ENCODE data around the gene NKAIN1.

The NKAIN1 gene

GRCh38 chr1:31259746-31260145, 20.1 kb upstream of the NKAIN1 start:
- H3K79me2 ChIP-seq (ENCODE audit: insufficient read depth, low read length) = no peaks in the 10 kb centered on the region
- DNase-seq = no peak
- H3K9ac ChIP-seq (ENCODE audit: low read depth, low read length) = no peak overlapping the region
- H3K27me3 ChIP-seq (ENCODE audit: insufficient read depth, low read length, poor library complexity) = no peaks in the 10 kb centered on the region
- H3K36me3 ChIP-seq (ENCODE audit: insufficient read depth, low read length) = peaks cover 67% of the 10 kb centered on the region
- no peak overlapping the region for H3K4me2 ChIP-seq (ENCODE audit: insufficient read depth, low read length)
- H3K27ac ChIP-seq (ENCODE audit: low read length) = no peak overlapping the region
- H4K20me1 ChIP-seq (ENCODE audit: insufficient read depth, low read length) = no peaks in the 10 kb centered on the region
- no peaks in the 10 kb centered on the region for H3K9me3 ChIP-seq (ENCODE audit: insufficient read depth, low read length, severe bottlenecking)
- TF ChIP-seq CTCF (IDR thresholded peaks at IDR 0.05; ENCODE audit: borderline replicate concordance, extremely low read depth, low read length, poor library complexity, severe bottlenecking) (no peak), EZH2 (IDR thresholded peaks at IDR 0.05; ENCODE audit: borderline replicate concordance, low read depth, low read length, severe bottlenecking) (no peak)
- no peak overlapping the region for H3K4me3 ChIP-seq (ENCODE audit: low read depth in 1 of 2, low read length in 2 of 2)
- H2AFZ ChIP-seq (ENCODE audit: low read depth, low read length) = no peak overlapping the region
- H3K4me1 ChIP-seq (ENCODE audit: insufficient read depth, low read length) = no peaks in the 10 kb centered on the region
- no peak for ATAC-seq (ENCODE audit: insufficient read depth, low read depth)

GRCh38 chr1:31258581-31258980, 18.9 kb upstream of the NKAIN1 start:
- no peak for DNase-seq
- no peak overlapping the region for H3K27ac ChIP-seq (ENCODE audit: low read length)

GRCh38 chr1:31257213-31257612, 17.5 kb upstream of the NKAIN1 start:
- H3K36me3 ChIP-seq (ENCODE audit: insufficient read depth, low read length) = peaks cover 48% of the 10 kb centered on the region
- ATAC-seq (ENCODE audit: insufficient read depth, low read depth) = no peak

More at GRCh38 chr1:31258581-31258980, 18.9 kb upstream of the NKAIN1 start:
- no peak overlapping the region for H2AFZ ChIP-seq (ENCODE audit: low read depth, low read length)
- ATAC-seq (ENCODE audit: insufficient read depth, low read depth) = no peak
- H3K79me2 ChIP-seq (ENCODE audit: insufficient read depth, low read length) = no peaks in the 10 kb centered on the region
- no peaks in the 10 kb centered on the region for H3K27me3 ChIP-seq (ENCODE audit: insufficient read depth, low read length, poor library complexity)
- TF ChIP-seq CTCF (IDR thresholded peaks at IDR 0.05; ENCODE audit: borderline replicate concordance, extremely low read depth, low read length, poor library complexity, severe bottlenecking) = no peak
- TF ChIP-seq EZH2 (IDR thresholded peaks at IDR 0.05; ENCODE audit: borderline replicate concordance, low read depth, low read length, severe bottlenecking) = no peak
- no peak overlapping the region for H3K4me2 ChIP-seq (ENCODE audit: insufficient read depth, low read length)
- H4K20me1 ChIP-seq (ENCODE audit: insufficient read depth, low read length) = no peaks in the 10 kb centered on the region
- no peak overlapping the region for H3K4me3 ChIP-seq (ENCODE audit: low read depth in 1 of 2, low read length in 2 of 2)
- no peaks in the 10 kb centered on the region for H3K9me3 ChIP-seq (ENCODE audit: insufficient read depth, low read length, severe bottlenecking)
- no peaks in the 10 kb centered on the region for H3K4me1 ChIP-seq (ENCODE audit: insufficient read depth, low read length)
- H3K9ac ChIP-seq (ENCODE audit: low read depth, low read length) = no peak overlapping the region
- peaks cover 56% of the 10 kb centered on the region for H3K36me3 ChIP-seq (ENCODE audit: insufficient read depth, low read length)

More at GRCh38 chr1:31257213-31257612, 17.5 kb upstream of the NKAIN1 start:
- Histone ChIP-seq H3K4me1 (ENCODE audit: insufficient read depth, low read length) (no peaks in the 10 kb centered on the region), H4K20me1 (ENCODE audit: insufficient read depth, low read length) (no peaks in the 10 kb centered on the region), H3K4me2 (ENCODE audit: insufficient read depth, low read length) (no peak overlapping the region), H3K4me3 (ENCODE audit: low read depth in 1 of 2, low read length in 2 of 2) (no peak overlapping the region), H3K27me3 (ENCODE audit: insufficient read depth, low read length, poor library complexity) (no peaks in the 10 kb centered on the region), H3K79me2 (ENCODE audit: insufficient read depth, low read length) (no peaks in the 10 kb centered on the region), H3K27ac (ENCODE audit: low read length) (no peak overlapping the region), H3K9ac (ENCODE audit: low read depth, low read length) (no peak overlapping the region), H3K9me3 (ENCODE audit: insufficient read depth, low read length, severe bottlenecking) (no peaks in the 10 kb centered on the region), H2AFZ (ENCODE audit: low read depth, low read length) (no peak overlapping the region)
- no peak for DNase-seq
- TF ChIP-seq CTCF (IDR thresholded peaks at IDR 0.05; ENCODE audit: borderline replicate concordance, extremely low read depth, low read length, poor library complexity, severe bottlenecking) = no peak
